Mucosa of rectum (tissue), 2 donors: ENCODE data around the gene MACROD2.

Experiments used
- H3K27ac ChIP-seq, 2 donors: one replicate each; pipeline ENCODE4 v1.7.0; 2013; ENCODE audit warnings: inconsistent platforms in 2 of 2, low read depth in 2 of 2, low read length in 2 of 2
- H3K27me3 ChIP-seq, 2 donors: one replicate each; pipeline ENCODE4 v1.7.0; 2013; ENCODE audit warnings: low read length in 2 of 2; ENCODE audit not compliant: control insufficient read depth in 2 of 2, insufficient read depth in 2 of 2
- H3K36me3 ChIP-seq, 2 donors: one replicate each; pipeline ENCODE4 v1.7.0; 2013; ENCODE audit warnings: low read length in 2 of 2; ENCODE audit not compliant: control insufficient read depth in 2 of 2, insufficient read depth in 2 of 2
- H3K4me1 ChIP-seq, 2 donors: one replicate each; pipeline ENCODE4 v1.7.0; 2013; ENCODE audit warnings: low read length in 2 of 2, mild to moderate bottlenecking in 1 of 2; ENCODE audit not compliant: control insufficient read depth in 2 of 2, insufficient read depth in 2 of 2
- H3K4me3 ChIP-seq, 2 donors: one replicate each; pipeline ENCODE4 v1.7.0; 2013; ENCODE audit warnings: low read length in 2 of 2
- H3K9ac ChIP-seq, 2 donors: one replicate each; pipeline ENCODE4 v1.7.0; 2013; ENCODE audit warnings: low read length in 2 of 2, low read depth in 1 of 2, mild to moderate bottlenecking in 1 of 2
- H3K9me3 ChIP-seq, 2 donors: one replicate each; pipeline ENCODE4 v1.7.0; 2013; ENCODE audit warnings: low read length in 2 of 2; ENCODE audit not compliant: control insufficient read depth in 2 of 2
- donor health status: healthy.
- donor health status: Normal muscosa, but diverticular disease.

The MACROD2 gene

DNA sequence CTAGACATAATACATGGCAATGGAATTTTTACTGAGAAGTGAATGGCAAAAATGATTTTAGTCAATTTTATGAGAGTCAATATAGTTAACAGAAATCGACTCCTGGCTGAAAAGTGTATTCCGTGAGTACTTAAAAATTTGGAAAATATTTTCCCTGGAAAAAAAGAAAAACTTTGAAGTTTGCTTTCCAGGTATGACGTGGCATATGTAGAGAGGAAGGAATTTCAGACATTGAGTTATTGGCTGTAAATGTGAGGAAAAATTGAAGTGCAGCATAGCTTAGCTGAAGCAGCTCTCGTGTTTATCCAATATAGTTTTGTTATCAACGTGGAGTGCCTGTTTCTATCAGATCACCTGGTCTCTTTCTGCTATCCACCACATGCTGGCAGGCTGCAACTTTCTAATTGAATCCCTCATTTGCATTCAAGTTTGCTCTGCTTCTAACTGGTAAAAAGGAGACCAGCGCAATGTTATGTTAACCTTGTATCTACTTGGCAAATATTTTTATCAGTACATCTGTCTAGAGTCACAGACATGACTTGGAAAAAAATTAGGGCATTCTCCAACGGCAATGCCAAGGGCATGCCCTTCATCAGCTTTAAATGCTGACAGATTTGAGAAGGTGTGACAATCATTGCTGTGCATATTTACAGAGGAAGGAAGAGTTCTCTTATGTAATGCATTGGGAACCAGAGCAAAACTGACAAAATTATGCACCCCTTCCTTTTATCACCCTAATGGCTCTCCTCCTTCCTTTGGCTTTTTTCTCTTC is 1444.9 kb downstream of the MACROD2 start:
- Histone ChIP-seq H3K36me3 (no peaks in the 10 kb centered on the region), H3K9me3 (no peaks in the 10 kb centered on the region), H3K4me1 (no peaks in the 10 kb centered on the region), H3K27me3 (no peaks in the 10 kb centered on the region), H3K9ac (no peak overlapping the region), H3K4me3 (no peak overlapping the region), H3K27ac (no peak overlapping the region)

DNA sequence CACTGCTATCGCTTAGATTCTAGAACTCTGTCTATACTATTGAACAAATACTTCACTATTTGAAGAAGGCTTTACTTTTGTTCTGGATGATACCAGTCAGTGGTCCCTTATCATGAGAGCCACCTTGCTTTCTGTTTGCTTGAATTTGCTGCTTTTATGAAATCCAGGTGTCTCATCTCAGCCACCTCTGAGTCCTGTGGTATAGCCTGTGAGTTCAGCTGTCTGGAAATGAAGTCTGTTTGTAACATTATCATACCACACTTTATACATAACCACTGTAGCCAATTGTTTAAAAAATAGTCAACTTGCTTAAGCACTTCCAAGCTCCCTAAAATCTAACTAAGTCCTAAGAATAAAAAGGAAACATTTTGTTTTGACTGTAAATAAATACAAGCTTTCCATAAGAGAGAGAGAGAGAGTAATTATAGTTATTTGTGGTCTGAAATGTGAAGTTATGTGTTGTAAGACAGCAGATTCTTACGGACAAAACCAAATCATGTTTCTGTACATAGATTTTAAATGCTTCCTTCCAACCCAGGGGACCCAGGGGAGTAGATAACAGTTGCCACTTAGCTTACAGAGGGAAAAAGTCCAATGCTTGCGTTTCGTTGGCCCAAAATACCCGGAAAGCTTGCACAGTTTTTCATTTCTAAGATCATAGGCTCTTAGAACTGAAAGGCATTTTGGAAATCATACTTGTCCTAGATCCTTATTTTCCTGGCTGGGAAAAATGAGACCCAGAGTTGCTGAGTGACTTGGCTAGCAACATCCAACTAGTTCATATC is 1449.9 kb downstream of the MACROD2 start:
- Histone ChIP-seq H3K4me3 (no peak overlapping the region), H3K9ac (no peak overlapping the region), H3K9me3 (no peaks in the 10 kb centered on the region), H3K27me3 (no peaks in the 10 kb centered on the region), H3K27ac (no peak overlapping the region), H3K4me1 (no peaks in the 10 kb centered on the region), H3K36me3 (no peaks in the 10 kb centered on the region)

DNA sequence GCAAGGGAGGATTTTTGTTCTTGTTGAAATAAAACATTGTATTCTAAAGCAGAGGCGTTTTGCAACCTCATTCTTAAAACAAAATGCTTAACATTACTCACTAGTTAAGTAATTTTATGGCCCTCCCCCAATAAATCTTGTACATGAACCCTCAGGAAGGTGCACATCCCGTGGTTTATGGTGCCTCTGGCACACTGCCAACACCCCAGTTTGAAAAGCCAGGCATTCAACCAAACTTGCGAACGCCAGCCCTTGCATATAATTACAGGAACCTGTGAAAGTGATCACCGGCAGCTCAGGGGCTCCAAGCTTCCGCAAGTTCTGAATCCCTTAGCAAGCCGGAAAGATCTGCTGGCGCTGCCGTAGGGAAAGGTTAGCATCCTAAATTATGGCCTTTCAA is 1451.1 kb downstream of the MACROD2 start:
- Histone ChIP-seq H3K9me3 (no peaks in the 10 kb centered on the region), H3K9ac (no peak overlapping the region), H3K4me1 (no peaks in the 10 kb centered on the region), H3K27ac (no peak overlapping the region), H3K36me3 (no peaks in the 10 kb centered on the region), H3K4me3 (no peak overlapping the region), H3K27me3 (no peaks in the 10 kb centered on the region)

DNA sequence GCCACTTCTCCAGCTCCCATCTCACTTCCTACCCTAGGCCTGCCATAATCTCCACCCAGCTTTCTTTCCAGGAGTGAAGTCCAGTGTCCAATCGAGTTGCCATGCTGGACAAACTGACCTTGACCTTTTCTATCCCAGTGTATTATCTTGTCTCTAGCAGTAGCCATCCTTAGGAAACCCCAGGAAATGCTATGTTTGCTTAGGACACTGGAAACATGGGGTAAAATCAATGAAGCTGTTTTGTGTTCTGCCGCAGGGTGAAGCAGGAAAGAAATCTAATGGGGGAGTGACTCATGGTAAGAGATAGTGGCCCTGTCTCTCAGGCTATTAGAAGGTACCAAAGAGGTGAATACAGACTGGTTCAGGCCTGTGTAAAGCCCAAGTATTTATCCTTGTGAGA is 1452.2 kb downstream of the MACROD2 start:
- Histone ChIP-seq H3K9ac (no peak overlapping the region), H3K36me3 (no peaks in the 10 kb centered on the region), H3K27ac (no peak overlapping the region), H3K9me3 (no peaks in the 10 kb centered on the region), H3K4me3 (no peak overlapping the region), H3K4me1 (no peaks in the 10 kb centered on the region), H3K27me3 (no peaks in the 10 kb centered on the region)

DNA sequence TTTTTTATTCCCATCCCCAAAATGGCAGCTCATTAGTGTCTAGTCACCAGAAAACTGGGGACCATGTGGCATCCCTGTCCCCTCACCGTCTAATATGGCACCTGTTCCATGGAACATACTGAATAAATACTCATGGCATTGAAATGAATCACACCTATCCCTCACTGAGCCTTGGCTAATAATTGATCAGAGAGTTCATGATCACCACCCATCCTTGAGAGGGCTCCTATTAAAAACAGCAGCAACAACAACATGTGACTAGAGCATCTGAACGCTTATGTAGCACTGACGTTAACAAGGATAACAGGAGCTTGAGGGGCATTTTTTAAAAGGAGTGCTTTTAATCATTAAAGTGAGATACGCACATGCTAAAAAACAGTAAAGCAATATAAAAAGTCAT is 1453.7 kb downstream of the MACROD2 start:
- Histone ChIP-seq H3K27ac (no peak overlapping the region), H3K4me1 (no peaks in the 10 kb centered on the region), H3K27me3 (no peaks in the 10 kb centered on the region), H3K36me3 (no peaks in the 10 kb centered on the region), H3K4me3 (no peak overlapping the region), H3K9ac (no peak overlapping the region), H3K9me3 (no peaks in the 10 kb centered on the region)

DNA sequence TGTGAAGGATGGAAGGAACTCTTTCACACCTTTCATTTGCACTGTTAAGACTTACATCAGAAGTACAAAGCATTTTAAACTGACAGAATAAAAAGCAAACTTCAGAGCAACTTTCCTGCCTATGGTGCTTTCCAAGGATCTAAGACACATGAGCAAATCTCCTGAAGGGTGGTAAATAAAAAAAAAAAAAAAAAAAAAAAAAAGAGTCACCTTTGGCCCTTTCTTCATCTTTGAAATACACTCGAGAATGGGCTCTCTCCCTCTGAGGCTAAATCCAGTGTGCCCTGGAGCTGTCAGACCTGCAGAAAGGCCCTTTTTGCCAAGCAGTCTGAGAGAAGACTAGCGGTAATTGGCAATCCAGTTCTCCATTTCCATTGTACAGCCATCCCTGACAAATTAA is 1455.9 kb downstream of the MACROD2 start:
- H3K4me1 ChIP-seq: no peaks in the 10 kb centered on the region

DNA sequence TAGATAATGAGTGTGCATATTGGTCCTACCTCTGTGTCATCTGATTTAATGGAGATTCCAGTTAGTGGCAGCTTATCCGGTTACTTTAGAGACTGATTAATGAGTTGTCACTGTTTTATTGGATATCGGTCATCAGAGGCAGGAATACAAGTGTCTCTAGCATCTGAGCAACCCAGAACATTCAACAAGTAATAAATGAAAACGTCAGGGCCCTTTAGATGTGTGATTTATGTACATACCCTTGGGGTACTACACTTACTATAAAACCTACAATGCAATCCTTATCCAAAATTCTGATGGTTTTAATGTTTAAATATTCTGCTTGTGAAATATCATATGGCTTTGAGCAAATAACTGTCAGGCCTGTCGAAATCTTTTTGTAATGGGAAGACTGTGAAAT is 1460.0 kb downstream of the MACROD2 start:
- Histone ChIP-seq H3K36me3 (no peaks in the 10 kb centered on the region), H3K27ac (no peak overlapping the region), H3K9ac (no peak overlapping the region), H3K4me1 (no peaks in the 10 kb centered on the region), H3K27me3 (no peaks in the 10 kb centered on the region), H3K4me3 (no peak overlapping the region), H3K9me3 (no peaks in the 10 kb centered on the region)

More for the DNA sequence above, 1455.9 kb downstream of the MACROD2 start:
- no peaks in the 10 kb centered on the region for H3K9me3 ChIP-seq
- H3K4me3 ChIP-seq: no peak overlapping the region
- no peak overlapping the region for H3K27ac ChIP-seq
- H3K9ac ChIP-seq: no peak overlapping the region
- H3K27me3 ChIP-seq: no peaks in the 10 kb centered on the region
- no peaks in the 10 kb centered on the region for H3K36me3 ChIP-seq

DNA sequence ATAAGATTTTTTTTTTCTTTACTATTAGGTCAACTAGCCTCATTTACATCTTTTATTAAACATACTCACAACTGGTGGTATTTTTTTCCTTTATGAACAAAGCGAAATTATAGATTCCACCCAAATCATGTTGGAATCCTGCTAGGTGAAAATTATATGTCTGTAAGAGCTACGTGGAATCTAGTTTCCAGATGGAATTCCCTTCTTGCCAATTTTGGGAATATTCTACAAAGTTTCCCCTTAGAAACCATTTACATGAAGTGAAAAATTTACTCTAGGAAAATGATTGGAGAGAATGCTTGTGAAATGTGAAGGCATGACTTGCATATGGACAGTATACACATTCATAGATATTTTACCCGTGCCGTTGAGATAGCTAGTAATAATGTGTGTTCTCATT is 1466.6 kb downstream of the MACROD2 start:
- no peak overlapping the region for H3K27ac ChIP-seq
- H3K36me3 ChIP-seq: no peaks in the 10 kb centered on the region
- no peaks in the 10 kb centered on the region for H3K9me3 ChIP-seq
- no peaks in the 10 kb centered on the region for H3K27me3 ChIP-seq
- no peaks in the 10 kb centered on the region for H3K4me1 ChIP-seq
- no peak overlapping the region for H3K4me3 ChIP-seq
- no peak overlapping the region for H3K9ac ChIP-seq

DNA sequence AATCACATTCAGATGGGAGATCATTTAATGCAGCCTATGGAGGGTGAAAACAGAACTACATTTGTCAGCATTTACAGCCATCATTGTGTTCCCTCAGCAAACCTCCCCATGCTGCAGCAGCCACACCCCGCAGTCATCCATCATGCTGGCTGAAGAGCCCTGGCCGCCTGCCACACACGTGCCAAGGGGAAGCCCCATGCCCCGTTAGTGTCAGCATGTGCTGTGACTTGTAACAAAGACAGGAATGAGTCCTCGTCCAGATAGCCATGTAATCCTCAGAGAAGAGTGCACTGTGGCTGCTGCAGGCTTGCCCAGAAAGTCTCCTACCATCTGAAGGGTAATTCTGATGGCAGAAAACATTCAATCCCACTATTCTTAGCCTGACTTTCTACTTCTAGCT is 1480.2 kb downstream of the MACROD2 start:
- H3K27ac ChIP-seq: no peak overlapping the region
- H3K4me1 ChIP-seq: no peaks in the 10 kb centered on the region
- H3K4me3 ChIP-seq: no peak overlapping the region
- no peaks in the 10 kb centered on the region for H3K27me3 ChIP-seq
- no peak overlapping the region for H3K9ac ChIP-seq
- H3K36me3 ChIP-seq: no peaks in the 10 kb centered on the region
- no peaks in the 10 kb centered on the region for H3K9me3 ChIP-seq

DNA sequence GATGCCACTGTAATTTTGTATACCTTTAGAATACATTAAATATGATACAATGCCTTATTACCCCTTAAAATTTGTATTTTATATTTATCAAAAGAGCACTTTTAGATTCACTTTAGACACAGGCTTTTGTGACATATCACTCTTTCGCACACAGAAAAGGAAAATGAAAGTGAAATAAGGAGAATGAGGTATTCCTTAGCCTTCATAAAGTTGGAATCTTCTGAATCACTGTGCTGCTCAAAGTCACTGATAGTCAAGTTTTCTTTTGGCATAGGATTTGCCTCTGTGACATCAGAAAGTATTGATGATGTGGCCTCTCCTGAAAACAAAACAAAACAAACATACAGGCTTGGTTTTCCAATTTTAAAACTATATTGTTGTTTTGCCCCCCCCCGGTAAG is 1480.9 kb downstream of the MACROD2 start:
- H3K9me3 ChIP-seq: no peaks in the 10 kb centered on the region
- no peaks in the 10 kb centered on the region for H3K27me3 ChIP-seq
- H3K4me3 ChIP-seq: no peak overlapping the region
- no peak overlapping the region for H3K9ac ChIP-seq
- H3K4me1 ChIP-seq: no peaks in the 10 kb centered on the region
- no peaks in the 10 kb centered on the region for H3K36me3 ChIP-seq
- no peak overlapping the region for H3K27ac ChIP-seq
